GM06990 (cell line): ENCODE data around the gene PLIN3.
"Not testable (repeated sequence)": the region's sequence is repeated elsewhere in the genome, so short reads cannot be mapped to it uniquely, and the experiment has no call there.

Source experiments
- DNase-seq: peaks from one replicate; pipeline ENCODE4 v3.0.0-alpha.2; 2011; ENCODE audit not compliant: insufficient read length; ENCODE audit errors: extremely low read depth
- H3K27me3 ChIP-seq: replicated peaks from 2 replicates; pipeline ENCODE4 v1.6.0; 2011; ENCODE audit warnings: low read length; ENCODE audit not compliant: control insufficient read depth, insufficient read depth
- H3K36me3 ChIP-seq: 2 replicates; pipeline ENCODE4 v1.5.1; 2011; ENCODE audit warnings: low read length; ENCODE audit not compliant: control insufficient read depth, insufficient read depth
- H3K4me3 ChIP-seq: replicated peaks from 2 replicates; pipeline ENCODE4 v1.5.1; 2011; ENCODE audit warnings: low read depth, mild to moderate bottlenecking, control low read depth, low read length
- TF ChIP-seq, protein P1 (sequence below): IDR thresholded peaks from 2 replicates; pipeline ENCODE4 v1.5.1; 2011; ENCODE audit warnings: low read length, control low read depth, mild to moderate bottlenecking, inconsistent platforms; ENCODE audit not compliant: insufficient read depth, poor library complexity, severe bottlenecking

The PLIN3 gene

DNA sequence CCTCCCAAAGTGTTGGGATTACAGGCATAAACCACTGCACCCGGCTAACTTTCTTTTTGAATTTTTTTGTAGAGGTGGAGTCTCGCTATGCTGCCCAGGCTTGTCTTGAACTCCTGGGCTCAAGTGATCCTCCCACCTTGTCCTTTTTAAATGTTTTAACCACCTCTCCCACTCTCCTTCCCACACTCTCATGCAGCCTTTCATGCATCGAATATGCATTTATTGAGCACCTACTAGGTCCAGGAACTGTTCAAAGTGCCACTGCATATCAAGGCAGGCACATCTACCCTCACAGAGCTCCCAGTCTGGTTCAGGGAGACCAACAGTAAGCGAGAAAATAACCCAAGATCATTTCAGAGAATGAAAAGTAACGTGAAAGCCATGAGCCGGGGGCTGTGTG is 37.1 kb downstream of the PLIN3 start:
- DNase-seq, result no peak
- peak overlapping the region; percentile 92 for H3K4me3 ChIP-seq
- H3K27me3 ChIP-seq, result no peaks in the 10 kb centered on the region
- no peaks in the 10 kb centered on the region; the same call in 1 of the 2 replicates for H3K36me3 ChIP-seq
- TF ChIP-seq, protein P1, sequence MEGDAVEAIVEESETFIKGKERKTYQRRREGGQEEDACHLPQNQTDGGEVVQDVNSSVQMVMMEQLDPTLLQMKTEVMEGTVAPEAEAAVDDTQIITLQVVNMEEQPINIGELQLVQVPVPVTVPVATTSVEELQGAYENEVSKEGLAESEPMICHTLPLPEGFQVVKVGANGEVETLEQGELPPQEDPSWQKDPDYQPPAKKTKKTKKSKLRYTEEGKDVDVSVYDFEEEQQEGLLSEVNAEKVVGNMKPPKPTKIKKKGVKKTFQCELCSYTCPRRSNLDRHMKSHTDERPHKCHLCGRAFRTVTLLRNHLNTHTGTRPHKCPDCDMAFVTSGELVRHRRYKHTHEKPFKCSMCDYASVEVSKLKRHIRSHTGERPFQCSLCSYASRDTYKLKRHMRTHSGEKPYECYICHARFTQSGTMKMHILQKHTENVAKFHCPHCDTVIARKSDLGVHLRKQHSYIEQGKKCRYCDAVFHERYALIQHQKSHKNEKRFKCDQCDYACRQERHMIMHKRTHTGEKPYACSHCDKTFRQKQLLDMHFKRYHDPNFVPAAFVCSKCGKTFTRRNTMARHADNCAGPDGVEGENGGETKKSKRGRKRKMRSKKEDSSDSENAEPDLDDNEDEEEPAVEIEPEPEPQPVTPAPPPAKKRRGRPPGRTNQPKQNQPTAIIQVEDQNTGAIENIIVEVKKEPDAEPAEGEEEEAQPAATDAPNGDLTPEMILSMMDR, result no peak

DNA sequence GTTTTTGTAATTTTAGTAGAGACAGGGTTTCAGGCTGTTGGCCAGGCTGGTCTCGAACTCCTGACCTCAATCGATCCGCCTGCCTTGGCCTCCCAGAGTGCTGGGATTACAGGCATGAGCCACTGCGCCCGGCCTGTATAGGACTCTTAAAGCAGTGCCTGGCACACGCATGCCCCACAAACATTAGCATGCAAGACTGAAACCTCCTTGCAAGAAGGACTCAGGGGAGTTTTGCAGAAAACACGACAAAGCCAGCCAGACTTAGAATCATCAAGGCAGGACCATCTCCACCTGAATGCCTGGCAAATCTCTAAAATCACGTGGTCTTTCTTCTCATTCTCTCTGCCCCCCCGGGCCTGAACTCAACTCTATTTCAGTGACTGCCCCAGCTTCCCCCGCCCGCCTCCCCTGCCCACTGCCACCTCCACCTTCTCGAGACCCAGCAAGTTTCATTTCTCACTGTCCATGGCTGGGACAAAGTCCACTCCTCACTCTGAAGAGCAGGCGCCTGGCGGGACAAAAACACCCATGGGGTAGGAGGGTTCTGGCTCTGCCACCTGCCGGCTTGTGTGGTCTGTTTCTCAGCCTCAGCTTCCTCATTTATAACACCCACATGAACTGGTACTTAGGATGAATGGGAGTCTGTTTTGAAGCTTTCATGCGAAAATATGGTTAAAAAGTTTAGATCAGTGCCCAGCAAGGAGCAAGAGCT is 38.3 kb downstream of the PLIN3 start:
- Histone ChIP-seq H3K27me3 (no peaks in the 10 kb centered on the region), H3K36me3 (no peaks in the 10 kb centered on the region; the same call in 1 of the 2 replicates), H3K4me3 (peak overlapping the region; percentile 37)
- TF ChIP-seq, protein P1, result peak; percentile 42
- peak; percentile 46 for DNase-seq

DNA sequence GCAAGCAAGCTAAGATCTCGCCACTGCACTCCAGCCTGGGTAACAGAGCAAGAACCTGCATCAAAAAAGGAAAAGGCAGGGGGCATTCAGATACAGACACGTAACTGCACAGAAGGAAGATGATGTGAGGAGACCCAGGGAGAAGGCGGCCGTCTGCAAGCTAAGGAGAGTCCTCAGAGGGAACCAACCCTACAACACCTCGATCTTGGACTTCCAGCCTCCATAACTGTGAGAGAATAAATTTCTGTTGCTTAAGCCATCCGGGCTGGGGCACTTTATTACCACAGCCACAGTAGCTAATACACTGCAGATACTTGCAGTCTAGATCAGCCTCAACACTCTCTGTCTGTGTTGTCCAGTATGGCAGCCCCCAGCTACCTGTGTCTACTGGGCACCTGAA is 43.9 kb downstream of the PLIN3 start:
- Histone ChIP-seq H3K36me3 (no peaks in the 10 kb centered on the region; the same call in none of the 2 replicates), H3K27me3 (no peaks in the 10 kb centered on the region), H3K4me3 (no peak overlapping the region)
- TF ChIP-seq, protein P1, result no peak
- DNase-seq, result no peak

DNA sequence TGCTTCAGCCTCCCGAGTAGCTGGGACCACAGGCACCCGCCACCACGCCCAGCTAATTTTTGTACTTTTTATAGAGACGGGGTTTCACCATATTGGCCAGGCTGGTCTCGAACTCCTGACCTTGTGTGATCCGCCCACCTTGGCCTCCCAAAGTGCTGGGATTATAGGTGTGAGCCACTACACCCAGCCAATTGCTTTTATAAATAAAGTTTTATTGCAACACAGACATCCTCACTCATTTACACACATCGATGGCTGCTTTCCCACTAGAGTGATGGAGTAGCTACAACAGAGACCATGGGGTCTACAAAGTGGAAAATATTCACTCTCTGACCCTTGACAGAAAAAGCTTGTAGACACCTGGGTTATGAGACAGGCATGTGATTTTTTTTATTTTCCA is 45.1 kb downstream of the PLIN3 start:
- not testable (repeated sequence) for H3K36me3 ChIP-seq, H3K4me3 ChIP-seq, DNase-seq, H3K27me3 ChIP-seq

DNA sequence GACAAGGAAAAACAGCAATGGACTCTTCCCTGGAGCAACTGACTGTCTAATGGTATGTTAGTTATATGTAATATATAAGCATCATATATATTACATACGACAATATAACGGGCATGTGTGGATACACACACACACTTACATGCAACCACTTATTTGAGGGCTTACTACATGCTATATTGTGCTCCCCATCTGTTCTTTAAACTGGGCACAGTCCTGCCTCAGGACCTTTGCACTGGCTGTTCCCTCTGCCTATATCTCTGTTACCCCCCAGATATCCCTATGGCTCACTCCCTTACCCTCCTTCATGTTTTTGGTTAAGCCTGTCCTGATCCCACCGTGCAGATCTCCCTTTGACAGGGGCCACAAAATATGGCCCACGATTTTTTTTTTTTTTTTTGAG is 46.2 kb downstream of the PLIN3 start:
- no peak for DNase-seq
- no peaks in the 10 kb centered on the region for H3K27me3 ChIP-seq
- TF ChIP-seq, protein P1, result no peak
- no peak overlapping the region for H3K4me3 ChIP-seq
- peaks cover 14% of the 10 kb centered on the region for H3K36me3 ChIP-seq

DNA sequence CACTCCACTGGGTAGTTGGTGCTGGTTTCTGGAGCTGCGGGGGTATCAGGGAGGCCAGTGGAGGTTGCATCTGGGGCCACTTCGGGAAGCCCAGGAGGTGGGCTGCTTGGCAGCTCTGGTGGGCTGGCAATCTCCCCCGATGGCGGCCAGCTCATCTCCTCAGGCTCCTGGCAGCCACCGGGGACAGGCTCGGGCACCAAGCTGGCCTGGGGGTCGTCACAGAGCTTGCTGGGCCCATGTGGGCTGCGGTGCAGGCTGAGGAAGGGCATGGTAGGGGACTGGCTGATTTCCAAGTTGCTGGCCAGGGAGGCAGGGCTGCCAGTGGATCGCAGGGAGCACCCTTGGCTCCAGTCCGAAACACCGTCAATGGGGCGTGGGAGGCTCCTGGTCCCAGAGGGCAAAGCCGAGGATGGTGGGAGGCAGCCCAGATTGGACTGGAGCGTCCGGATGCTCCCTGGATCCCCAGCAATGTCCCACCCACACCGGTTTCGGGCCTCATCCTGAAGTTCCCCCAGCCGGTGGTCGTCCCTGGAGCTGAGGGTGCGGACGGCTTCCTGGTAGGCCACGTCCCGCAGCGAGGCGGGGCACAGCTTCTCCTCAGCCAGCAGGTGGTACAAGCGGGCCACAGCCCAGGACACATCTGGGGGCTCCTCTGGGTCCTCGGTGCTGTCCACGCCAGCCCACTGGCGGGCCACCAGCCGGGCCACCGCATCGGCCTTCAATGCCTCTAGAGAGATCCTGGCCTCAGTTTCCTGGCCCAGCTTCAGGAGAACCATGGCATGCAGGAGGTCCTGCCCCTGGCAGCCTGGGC is 49.8 kb downstream of the PLIN3 start:
- Histone ChIP-seq H3K27me3 (no peaks in the 10 kb centered on the region), H3K36me3 (peaks cover 18% of the 10 kb centered on the region), H3K4me3 (no peak overlapping the region)
- DNase-seq, result no peak
- TF ChIP-seq, protein P1, result no peak
